HEK293 (cell line): Measurements from ENCODE around the gene EFCAB14.
A peak's percentile ranks its signal among the peaks of the same experiment; 100 is the strongest.

ENCODE experiments used
- CTCF ChIA-PET: fragments of 350-600 bp; formaldehyde crosslinking; extraction: SDS; loops from one replicate; lab custom pipeline; 2021; ENCODE audit warnings: antibody characterized with exemption; lab: Yijun Ruan, JAX
- POLR2A ChIA-PET: fragments of 300-600 bp; formaldehyde crosslinking; extraction: SDS; loops from one replicate; lab custom pipeline; 2020; ENCODE audit warnings: antibody characterized with exemption, inconsistent platforms; lab: Yijun Ruan, JAX
- H3K27ac ChIP-seq: fragments of 200-500 bp; sonication (Bioruptor generic); 2 replicates; pipeline ENCODE4 v1.5.1; 2014; ENCODE audit warnings: low read depth, low read length, control low read depth, inconsistent platforms; ENCODE audit errors: extremely low read depth
- H3K36me3 ChIP-seq, 2 experiments: fragments of 200-500 bp in 1 of 2; sonication (Bioruptor generic) in 1 of 2; 1 replicate in 1 of 2; 2 replicates in 1 of 2; pipeline ENCODE4 v1.5.1; 2014 to 2017; ENCODE audit warnings: inconsistent platforms in 2 of 2, low read length in 2 of 2; ENCODE audit not compliant: control insufficient read depth in 2 of 2, insufficient read depth in 1 of 2
- H3K4me1 ChIP-seq: fragments of 200-500 bp; sonication (Bioruptor generic); 2 replicates; pipeline ENCODE4 v1.5.1; 2014; ENCODE audit warnings: mild to moderate bottlenecking, low read length, inconsistent platforms; ENCODE audit not compliant: control insufficient read depth, insufficient read depth
- H3K4me3 ChIP-seq: 2 replicates; pipeline ENCODE4 v1.5.1; 2011; ENCODE audit warnings: low read depth, mild to moderate bottlenecking, control low read depth, low read length, moderate library complexity
- H3K9me3 ChIP-seq: fragments of 200-500 bp; sonication (Bioruptor generic); 2 replicates; pipeline ENCODE4 v1.5.1; 2014; ENCODE audit warnings: low read depth, low read length, inconsistent platforms; ENCODE audit not compliant: control insufficient read depth, insufficient read depth
- GFI1B ChIP-seq: fragments of 450-650 bp; formaldehyde crosslinking; IDR thresholded peaks from 2 replicates; pipeline ENCODE4 v1.5.1; 2016; ENCODE audit warnings: missing biosample characterization, missing genetic modification characterization
- HOXA7 ChIP-seq: sonication (generic); formaldehyde crosslinking; IDR thresholded peaks from 2 replicates; pipeline ENCODE4 v1.8.1; 2022; ENCODE audit warnings: missing genetic modification reagents, borderline replicate concordance
- KLF7 ChIP-seq: fragments of 450-650 bp; formaldehyde crosslinking; IDR thresholded peaks from 2 replicates; pipeline ENCODE4 v1.5.1; 2016; ENCODE audit warnings: missing biosample characterization, missing genetic modification characterization, borderline replicate concordance
- PATZ1 ChIP-seq: fragments of 450-650 bp; formaldehyde crosslinking; IDR thresholded peaks from 2 replicates; pipeline ENCODE4 v1.5.1; 2016; ENCODE audit warnings: missing biosample characterization, missing genetic modification characterization
- PRDM2 ChIP-seq: fragments of 450-650 bp; formaldehyde crosslinking; IDR thresholded peaks from 2 replicates; pipeline ENCODE4 v1.5.1; 2016; ENCODE audit warnings: missing biosample characterization, missing genetic modification characterization, borderline replicate concordance
- REST ChIP-seq: fragments of 450-650 bp; formaldehyde crosslinking; IDR thresholded peaks from 2 replicates; pipeline ENCODE4 v1.5.1; 2016; ENCODE audit warnings: missing biosample characterization, missing genetic modification characterization
- SETDB1 ChIP-seq: IDR thresholded peaks from one replicate; pipeline ENCODE4 v1.6.1; 2017; ENCODE audit warnings: mild to moderate bottlenecking, low read length, moderate library complexity, mixed read lengths; ENCODE audit not compliant: insufficient read length
- ZNF138 ChIP-seq: fragments of 450-650 bp; formaldehyde crosslinking; IDR thresholded peaks from 2 replicates; pipeline ENCODE4 v1.5.1; 2016; ENCODE audit warnings: missing biosample characterization, missing genetic modification characterization, borderline replicate concordance
- ZNF239 ChIP-seq: fragments of 450-650 bp; formaldehyde crosslinking; IDR thresholded peaks from 2 replicates; pipeline ENCODE4 v1.5.1; 2016; ENCODE audit warnings: missing biosample characterization, missing genetic modification characterization
- ZNF266 ChIP-seq: fragments of 450-650 bp; formaldehyde crosslinking; IDR thresholded peaks from 2 replicates; pipeline ENCODE4 v1.5.1; 2016; ENCODE audit warnings: missing biosample characterization, missing genetic modification characterization, low read depth
- ZNF350 ChIP-seq: fragments of 450-650 bp; formaldehyde crosslinking; IDR thresholded peaks from 2 replicates; pipeline ENCODE4 v1.5.0; 2017; ENCODE audit warnings: missing biosample characterization, mild to moderate bottlenecking, missing genetic modification characterization
- ZNF366 ChIP-seq: fragments of 450-650 bp; formaldehyde crosslinking; conservative IDR thresholded peaks from 2 replicates; pipeline ENCODE4 v1.5.1; 2016; ENCODE audit warnings: missing biosample characterization, missing genetic modification characterization
- ZNF423 ChIP-seq: fragments of 450-650 bp; formaldehyde crosslinking; IDR thresholded peaks from 2 replicates; pipeline ENCODE4 v1.5.1; 2016; ENCODE audit warnings: missing biosample characterization, missing genetic modification characterization
- ZNF48 ChIP-seq: fragments of 450-650 bp; formaldehyde crosslinking; IDR thresholded peaks from 2 replicates; pipeline ENCODE4 v1.5.1; 2016; ENCODE audit warnings: missing biosample characterization, missing genetic modification characterization
- ZNF521 ChIP-seq: fragments of 450-650 bp; formaldehyde crosslinking; IDR thresholded peaks from 2 replicates; pipeline ENCODE4 v1.5.1; 2017; ENCODE audit warnings: missing biosample characterization, mild to moderate bottlenecking, missing genetic modification characterization
- ZNF530 ChIP-seq: fragments of 450-650 bp; formaldehyde crosslinking; IDR thresholded peaks from 2 replicates; pipeline ENCODE4 v1.5.1; 2016; ENCODE audit warnings: low read depth, missing biosample characterization, missing genetic modification characterization
- ZNF596 ChIP-seq: fragments of 450-650 bp; IDR thresholded peaks from 2 replicates; pipeline ENCODE4 v1.5.0; 2018; ENCODE audit warnings: missing biosample characterization, mild to moderate bottlenecking, missing genetic modification characterization, moderate library complexity
- ZNF621 ChIP-seq: fragments of 450-650 bp; formaldehyde crosslinking; IDR thresholded peaks from 2 replicates; pipeline ENCODE4 v1.5.1; 2017; ENCODE audit warnings: missing biosample characterization, missing genetic modification characterization
- ZNF645 ChIP-seq: fragments of 450-650 bp; formaldehyde crosslinking; IDR thresholded peaks from 2 replicates; pipeline ENCODE4; 2016; ENCODE audit warnings: missing biosample characterization, missing genetic modification characterization
- ZNF707 ChIP-seq: fragments of 450-650 bp; formaldehyde crosslinking; IDR thresholded peaks from 2 replicates; pipeline ENCODE4 v1.5.1; 2016; ENCODE audit warnings: missing biosample characterization, missing genetic modification characterization
- ZNF777 ChIP-seq: fragments of 450-650 bp; formaldehyde crosslinking; IDR thresholded peaks from 2 replicates; pipeline ENCODE4 v1.5.1; 2017; ENCODE audit warnings: missing biosample characterization, missing genetic modification characterization, borderline replicate concordance
- ZNF843 ChIP-seq: fragments of 450-650 bp; formaldehyde crosslinking; IDR thresholded peaks from 2 replicates; pipeline ENCODE4 v1.5.1; 2016; ENCODE audit warnings: missing biosample characterization, missing genetic modification characterization

Gene EFCAB14

GRCh38 chr1:46687921-46688509 is 30.9 kb downstream of the EFCAB14 start (continued):
- TF ChIP-seq REST (tag by site-specific recombination) (no peak), ZNF350 (tag by site-specific recombination) (no peak), ZNF707 (no peak), ZNF239 (tag by site-specific recombination) (no peak), ZNF777 (no peak), ZNF138 (no peak), ZNF645 (tag by site-specific recombination) (no peak), ZNF266 (tag by site-specific recombination) (no peak), ZNF530 (no peak), ZNF423 (tag by site-specific recombination) (no peak), ZNF596 (tag by site-specific recombination) (no peak), ZNF521 (tag by site-specific recombination) (no peak), HOXA7 (no peak)

GRCh38 chr1:46687093-46687659 is 31.7 kb downstream of the EFCAB14 start:
- Histone ChIP-seq H3K36me3 (peaks cover 20 to 99% of the 10 kb centered on the region in 2 experiments), H3K27ac (no peak overlapping the region), H3K9me3 (no peaks in the 10 kb centered on the region), H3K4me1 (no peaks in the 10 kb centered on the region), H3K4me3 (no peak overlapping the region)
- ChIA-PET POLR2A (no interaction called here), CTCF (interaction anchor here (0.6 kb wide), 1 partner anchor 38 kb away, joined by 4 read pairs; no protein-coding TSS in a partner anchor)
- TF ChIP-seq KLF7 (tag by site-specific recombination) (no peak), ZNF48 (tag by site-specific recombination) (no peak), GFI1B (tag by site-specific recombination) (no peak), ZNF366 (tag by site-specific recombination) (peak; percentile 27; the same call in 1 of the 2 replicates), SETDB1 (no peak), PRDM2 (tag by site-specific recombination) (no peak), ZNF843 (0 out of 2 replicates have a peak, but pooled peaks have one; percentile 47), ZNF621 (no peak), PATZ1 (tag by site-specific recombination) (no peak)
